GM19025 (cell line): Measurements from ENCODE around the gene AKAP7.

Source experiments
- ATAC-seq: cut with Tn5 transposase; IDR thresholded peaks from one replicate; pipeline ENCODE4 v1.9.1; 2021; ENCODE audit warnings: mild to moderate bottlenecking, low read depth, moderate library complexity; ENCODE audit not compliant: unreplicated experiment

The AKAP7 gene

DNA sequence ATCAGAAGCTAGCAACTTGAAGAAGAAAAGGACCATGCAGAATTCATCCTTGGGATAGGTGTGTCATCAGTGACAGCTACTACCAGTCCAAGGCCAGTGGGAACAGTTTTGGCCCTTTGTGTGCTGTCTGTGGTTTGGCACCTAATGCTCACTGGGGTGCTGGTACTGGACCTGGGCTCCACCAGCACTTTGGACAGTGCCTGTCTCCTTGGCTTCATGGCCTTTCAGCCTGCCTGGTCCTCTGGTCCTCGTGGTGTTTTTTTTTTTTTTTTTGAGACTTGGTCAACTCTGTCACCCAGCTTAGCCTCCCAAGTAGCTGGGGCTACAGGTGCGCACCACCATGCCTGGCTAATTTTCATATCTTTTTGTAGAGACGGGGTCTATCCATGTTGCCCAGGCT is 56.3 kb downstream of the AKAP7 start:
- no peak for ATAC-seq

DNA sequence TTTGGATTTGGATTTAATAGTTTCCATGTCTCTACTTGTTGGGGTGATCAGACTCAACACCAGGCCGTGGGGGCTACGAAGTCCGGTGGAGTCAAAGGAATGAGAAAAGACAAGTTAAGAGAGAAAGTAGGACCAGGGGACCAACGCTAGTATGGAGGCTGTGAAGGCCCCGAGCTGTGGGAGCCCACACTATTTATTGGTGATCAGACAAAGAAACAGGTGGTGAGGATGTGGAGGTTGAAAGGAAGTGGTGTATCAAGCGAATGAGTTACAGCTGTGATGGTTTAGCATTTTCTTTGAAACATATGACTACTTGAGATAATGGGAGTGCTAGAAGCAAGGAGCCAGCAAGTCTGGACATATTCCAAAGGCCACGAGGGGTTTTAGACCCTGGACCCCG is 62.4 kb downstream of the AKAP7 start:
- ATAC-seq: no peak

DNA sequence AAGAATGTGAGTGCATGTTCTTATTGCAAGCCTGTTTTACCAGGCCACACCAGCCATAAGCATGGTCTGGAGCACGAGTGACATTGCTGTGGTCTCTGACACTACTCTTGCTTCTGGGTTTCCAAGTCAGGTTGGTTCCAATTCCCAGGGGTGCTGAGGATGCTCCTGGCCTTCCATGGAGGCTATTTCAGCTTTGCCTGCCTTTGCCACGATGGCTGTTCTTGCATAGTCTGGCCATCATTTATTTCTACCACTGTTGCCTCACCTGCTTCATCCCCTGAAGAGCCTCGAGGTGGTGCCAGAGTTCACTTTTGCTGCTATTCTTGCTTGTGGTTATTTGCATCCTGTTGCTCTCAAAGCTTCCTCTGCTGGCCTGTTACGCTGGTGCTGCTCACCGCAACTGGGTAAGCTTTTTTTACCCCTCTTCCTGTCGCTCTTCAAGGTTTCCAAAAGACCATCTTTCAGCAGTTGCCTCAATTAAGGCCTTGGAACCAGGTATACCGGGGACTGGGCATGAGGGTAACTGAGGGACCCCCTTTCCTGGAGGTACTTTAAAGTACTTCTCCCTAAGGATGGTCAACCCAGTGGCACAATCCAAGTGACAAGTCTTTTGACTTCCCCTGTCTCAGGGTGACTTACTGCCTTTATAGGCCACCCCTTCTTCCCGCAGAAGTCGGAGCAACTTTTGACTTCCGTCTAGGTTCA is 64.5 kb downstream of the AKAP7 start:
- peak; percentile 100 for ATAC-seq

DNA sequence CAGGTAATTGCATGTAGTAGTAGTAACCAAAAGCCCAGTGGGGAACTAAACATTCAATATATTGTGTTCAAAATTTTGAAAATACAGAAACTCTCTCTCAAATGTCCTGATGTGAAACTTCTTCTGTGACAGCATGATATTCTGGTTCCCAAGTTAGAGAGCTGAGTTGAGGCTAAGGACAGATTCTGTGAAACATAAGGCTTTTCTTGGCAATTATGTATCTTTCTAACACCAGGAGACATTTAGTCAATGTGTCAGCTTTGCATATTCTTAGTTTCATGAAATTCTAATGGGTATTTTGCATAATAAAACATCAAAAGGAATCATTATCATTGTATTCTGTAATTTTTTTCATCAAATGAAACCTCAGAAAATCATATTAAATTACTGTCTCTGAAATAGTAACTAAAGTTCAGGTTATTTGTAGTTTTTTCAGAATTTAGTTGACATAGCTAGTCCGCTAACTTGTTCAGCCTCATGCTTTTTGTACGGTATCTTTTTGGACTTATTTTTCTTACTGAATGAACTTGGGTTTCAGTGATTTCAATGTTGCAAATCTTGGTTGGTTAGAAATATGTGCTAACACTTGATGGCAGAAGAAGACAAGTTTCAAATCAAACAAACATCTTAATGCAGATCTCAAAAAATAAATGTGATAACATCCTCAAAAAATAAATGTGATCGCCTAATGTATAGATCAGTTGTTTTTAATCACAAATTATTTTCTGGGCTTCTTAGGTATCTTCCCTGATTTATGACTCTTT is 70.4 kb downstream of the AKAP7 start:
- no peak for ATAC-seq

DNA sequence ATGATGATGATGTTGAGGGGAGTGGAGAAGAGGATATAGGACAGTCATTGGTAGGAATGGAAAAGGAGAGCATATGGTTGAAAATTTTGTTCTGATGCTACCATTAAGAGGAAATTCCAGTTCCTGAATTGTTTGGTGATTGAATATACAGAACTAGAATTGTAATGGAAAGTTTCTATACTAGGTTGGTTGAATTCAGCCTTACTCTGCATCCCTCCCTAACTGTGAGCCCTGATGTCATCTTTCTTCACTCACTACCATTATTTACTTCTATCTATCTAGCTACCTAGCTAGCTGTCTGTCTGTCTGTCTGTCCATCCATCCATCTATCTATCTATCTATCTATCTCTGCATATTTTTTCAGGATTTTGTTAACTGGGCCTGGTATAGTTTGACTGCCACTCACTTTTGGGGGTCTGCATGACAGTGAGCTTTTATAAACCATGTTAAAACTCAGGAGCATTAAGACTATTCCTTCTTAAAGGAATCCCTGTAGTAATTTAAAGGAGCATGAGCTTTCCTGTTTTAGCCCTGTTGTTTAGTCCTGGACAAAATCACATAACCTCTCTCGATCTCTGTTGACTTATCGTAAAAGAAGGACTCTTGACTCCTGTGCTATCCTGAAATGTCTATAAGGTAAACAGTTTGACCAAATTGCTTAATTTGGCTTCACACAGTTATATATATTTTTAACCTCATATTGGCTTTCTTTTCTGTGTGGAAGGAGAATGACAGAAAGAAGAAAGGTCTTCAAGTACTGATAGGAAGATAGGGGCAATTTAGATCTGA is 71.4 kb downstream of the AKAP7 start:
- no peak for ATAC-seq

DNA sequence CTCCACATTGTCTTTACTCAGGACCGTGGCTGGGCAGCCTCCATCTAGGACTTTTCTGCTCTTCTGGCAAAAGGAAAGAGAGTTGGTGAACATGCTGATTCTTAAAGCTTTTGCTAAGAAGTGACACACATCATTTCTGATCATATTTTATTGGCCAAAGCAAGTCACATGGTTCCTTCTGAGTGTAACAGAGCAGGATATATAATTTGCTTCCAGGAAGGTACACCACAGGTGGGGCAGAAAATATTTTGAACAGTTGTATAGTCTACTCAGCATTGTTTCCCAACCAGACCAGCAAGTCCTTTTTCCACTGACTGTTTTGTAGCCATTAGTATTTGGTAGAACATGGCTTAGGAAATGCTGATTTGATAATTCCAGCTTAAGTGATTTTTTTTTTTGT is 73.5 kb downstream of the AKAP7 start:
- no peak for ATAC-seq

DNA sequence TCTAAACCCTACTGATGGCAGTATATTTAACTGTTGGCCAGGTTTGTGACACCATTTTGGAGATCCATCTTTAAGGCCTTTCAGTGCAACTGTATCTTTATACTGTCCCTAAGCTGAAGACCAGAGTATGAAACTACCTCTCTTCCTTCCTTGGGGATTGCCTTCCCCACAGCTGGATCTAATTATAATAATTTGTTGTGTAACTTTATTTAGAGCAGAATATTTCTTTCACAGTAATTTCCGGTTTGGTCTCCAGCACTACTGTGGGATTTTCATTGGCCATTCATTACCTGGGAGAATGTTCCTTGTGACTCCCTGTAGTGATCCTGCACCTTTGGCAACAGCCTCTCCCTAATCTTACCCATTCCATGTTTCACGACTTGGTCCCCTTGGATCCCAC is 75.2 kb downstream of the AKAP7 start:
- no peak for ATAC-seq

DNA sequence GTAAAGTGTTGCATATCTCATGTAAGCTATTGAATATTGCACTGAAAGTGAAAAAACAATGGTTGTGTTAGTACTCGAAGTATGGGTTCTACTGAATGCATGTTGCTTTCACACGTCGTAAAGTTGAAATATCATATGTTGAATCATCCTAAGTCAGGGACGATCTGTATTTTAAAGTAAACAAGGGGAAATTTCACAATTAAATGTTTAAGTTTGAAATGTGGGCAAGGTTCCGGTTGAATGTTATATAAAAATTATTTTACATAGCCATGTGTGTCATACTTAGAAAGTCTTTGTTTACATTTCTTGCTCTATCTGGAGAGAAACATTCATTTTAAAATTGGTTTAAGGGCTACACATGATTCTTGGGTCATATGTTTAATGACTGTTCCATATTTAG is 76.8 kb downstream of the AKAP7 start:
- ATAC-seq: no peak

DNA sequence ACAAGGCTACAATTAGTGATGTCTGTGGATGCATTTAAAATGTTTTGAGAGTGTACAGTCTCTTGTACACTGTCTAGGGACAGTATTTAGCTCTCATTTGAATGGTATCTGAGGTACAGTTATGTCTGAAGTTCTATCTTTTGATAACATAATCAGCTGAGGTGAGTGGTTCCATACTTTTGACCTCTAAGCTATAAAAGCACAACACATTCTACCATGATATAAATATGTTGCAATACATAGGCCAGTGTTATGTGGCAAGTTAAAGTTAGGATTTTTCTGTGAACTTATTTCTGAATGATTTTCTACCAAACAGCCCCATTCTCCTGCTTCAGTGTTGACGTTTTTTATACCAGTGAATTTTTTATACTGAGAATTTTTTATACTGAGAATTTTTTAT is 77.6 kb downstream of the AKAP7 start:
- ATAC-seq: no peak

DNA sequence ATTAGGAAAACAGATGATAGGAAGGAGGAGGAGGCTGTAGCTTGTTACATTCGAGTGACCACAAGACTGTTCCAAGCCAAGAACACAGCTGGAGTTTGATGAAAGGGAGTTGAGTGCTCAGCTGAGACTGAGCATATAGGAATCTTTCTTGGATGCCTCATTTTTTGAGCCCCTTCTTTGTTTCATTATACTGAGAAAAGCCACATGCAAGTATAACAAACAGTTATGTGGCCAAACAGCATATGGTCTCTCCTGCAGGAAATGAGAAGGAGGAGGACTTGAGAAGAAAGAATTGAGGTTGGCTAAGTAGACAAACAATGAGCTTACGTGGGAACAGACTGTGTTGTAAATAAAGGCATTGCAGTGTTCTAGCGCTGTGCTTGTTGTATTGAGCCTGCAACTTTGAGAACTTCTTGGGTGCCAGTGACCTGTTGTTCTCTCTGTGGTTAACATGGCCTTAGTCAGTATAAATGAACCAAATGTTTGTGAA is 78.3 kb downstream of the AKAP7 start:
- ATAC-seq: no peak

DNA sequence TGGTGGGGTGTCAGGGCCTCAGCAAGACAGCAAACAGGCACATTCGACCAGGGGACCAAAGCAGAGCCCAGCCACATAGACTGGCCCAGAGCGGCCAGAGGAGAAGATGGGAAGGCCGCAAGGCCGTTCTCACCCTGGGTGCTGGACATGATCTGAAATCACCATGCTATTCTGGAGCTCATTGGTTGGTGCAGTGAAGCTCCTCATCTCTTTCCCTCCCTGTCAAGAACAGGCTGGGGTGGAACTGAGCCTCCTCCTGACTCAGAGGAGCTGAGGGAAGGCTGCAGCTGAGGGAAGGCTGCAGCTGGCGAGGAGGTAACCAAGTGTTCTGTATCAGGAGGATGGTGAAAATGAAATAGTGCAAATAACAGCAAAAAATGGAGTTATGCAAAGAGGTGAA is 80.0 kb downstream of the AKAP7 start:
- no peak for ATAC-seq

DNA sequence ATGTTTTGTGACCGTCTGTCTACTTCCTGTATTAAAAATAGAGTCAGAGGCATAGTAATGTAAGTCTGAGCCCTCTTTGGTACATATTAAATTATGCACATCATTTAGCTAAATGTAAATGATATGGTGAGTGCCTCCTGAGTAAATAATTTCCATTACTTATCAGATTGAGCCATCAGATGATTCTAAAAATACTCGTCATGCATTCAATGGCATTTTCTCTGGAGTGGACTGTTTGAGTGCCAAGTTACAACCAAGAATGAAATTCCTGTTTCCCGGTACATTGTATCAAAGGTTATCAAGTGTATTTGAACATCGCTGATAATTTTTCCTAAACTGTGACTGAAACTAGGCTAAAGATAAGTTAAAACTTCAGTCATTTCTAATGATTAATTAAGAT is 81.0 kb downstream of the AKAP7 start:
- ATAC-seq: no peak

DNA sequence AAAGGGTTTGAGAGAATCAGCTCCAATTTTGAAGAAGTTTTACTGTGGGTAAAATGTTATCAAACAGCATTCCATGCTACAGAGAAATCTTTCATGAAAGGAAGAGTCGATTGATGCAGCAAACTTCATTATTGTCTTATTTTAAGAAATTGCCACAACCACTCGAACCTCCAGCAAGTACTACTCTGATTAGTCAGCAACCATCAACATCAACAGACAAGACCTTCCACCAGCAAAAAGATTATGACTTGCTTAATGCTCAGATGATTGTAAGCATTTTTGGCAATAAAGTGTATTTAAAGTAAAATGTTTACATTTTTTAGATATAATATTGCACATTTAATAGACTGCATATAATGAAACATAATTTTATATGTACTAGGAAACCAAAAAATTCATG is 87.5 kb downstream of the AKAP7 start:
- ATAC-seq: no peak

DNA sequence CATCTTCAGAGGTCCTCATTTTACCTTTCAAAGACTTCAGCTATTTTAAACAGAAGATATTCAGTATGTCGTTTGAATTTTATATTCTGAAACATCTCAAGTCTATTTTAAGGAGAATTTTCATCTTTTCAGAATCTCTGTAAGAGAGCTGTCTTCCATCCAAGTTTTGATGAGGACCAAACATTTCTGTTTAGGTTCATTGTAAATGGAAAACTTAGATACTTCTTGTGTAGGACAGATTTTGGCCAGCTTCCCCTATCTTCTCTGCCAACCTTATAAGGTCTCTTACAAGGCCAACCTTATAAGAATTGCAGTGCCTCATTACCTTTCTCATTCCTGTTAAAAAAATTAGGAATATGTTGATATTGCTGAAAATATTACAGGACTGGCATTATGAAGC is 88.1 kb downstream of the AKAP7 start:
- ATAC-seq: no peak

DNA sequence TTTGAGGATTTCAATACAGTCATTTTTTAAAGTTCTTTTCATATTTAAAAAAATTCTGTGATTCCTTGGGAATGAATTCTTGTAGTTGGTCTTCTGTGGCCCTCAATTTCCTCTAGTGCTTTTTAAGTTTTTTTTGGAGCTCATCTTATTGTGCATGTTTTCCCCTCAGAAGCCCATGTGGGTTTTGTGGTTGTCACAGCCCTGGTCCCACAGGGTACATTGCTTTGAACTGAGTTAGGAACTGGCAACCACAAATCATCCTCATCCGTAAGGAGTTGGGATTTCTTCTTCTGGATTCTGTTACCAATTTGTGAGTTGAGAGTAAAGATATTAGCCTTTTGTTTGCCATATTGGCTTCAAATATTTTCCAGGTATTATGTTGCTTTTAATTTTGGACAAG is 89.9 kb downstream of the AKAP7 start:
- no peak for ATAC-seq

DNA sequence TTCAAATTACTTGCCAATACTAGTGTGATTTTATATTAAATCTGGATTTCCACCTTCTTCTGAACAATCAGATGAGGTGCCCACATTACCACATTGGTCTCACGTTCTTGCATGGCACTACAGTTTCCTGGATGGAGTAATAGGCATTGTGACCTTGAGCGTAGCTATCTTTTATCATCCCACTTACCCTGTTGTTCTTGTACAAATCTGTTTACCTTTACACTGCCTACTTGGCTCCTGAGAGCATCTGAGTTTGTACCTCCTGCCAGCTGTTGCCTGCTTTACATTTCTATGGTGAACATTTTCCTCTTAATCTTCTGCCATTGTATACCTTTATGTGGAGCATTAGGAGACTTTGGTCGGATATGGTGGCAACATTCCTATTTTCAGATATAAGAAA is 90.7 kb downstream of the AKAP7 start:
- ATAC-seq: no peak

DNA sequence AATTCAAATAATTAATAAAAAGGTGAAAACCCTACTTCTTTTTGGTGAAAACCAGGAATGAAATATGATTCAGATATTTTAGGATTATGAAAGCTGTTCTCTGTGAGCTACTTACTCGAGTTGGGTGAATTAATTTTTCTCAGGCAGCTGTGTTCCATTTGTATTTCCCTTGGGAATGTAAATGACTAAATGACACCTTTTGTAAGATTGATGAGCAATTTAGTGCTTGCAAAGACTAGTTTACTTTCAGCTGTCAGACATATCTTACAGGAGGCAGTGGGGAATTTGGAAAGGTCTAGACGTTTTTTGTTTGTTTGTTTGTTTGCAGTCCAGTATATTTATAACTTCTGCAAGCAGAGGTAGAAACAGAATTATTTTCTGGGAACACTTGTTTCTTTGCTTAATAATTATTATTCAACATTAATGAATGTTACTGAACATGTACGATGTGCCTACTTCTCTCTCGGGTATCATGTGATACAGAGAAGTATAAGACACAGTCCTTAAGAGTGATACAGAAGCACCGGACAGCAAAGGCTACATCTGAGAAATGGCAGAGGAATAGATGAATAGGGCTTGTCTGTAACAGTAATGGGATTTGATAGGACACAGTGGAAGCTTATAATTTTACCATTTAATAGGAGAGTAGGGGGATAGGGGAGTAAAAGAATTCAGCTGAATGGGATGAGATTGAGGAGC is 91.3 kb downstream of the AKAP7 start:
- ATAC-seq: no peak

DNA sequence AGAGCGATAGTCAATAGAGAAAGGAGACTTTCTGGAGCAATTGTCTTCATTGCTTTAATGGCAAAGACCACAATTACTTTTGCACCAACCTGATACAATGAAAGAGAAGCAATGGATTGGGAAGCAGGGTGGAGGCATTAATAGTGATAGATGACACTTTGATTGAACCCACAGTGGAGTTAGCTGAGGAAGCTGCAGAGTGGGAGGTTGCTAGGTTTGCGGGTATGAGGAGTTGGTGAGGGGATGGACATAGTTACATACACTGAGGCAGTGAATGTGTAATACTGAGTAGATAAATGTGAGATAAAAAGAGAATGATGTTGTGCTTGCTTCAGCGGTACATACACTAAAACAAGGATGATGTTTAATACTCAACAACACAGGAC is 91.9 kb downstream of the AKAP7 start:
- ATAC-seq: no peak

DNA sequence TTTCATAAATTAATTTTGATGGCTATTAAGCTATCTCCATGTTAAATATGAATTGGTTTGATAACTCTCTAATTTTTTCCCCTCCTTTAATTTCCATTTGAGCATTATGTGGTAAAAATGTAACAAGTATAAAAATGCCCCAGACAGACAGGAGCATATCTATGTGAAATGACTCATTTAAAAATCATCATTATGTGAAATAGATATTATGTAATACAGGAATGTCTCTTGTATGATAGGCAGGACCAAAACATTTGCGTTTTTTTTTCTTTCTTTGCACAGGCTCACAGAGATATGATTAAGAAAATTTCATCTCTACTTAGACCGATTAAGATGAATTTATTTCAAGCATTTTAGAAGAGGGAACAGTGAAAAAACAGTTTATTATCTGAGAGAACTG is 95.8 kb downstream of the AKAP7 start:
- no peak for ATAC-seq

DNA sequence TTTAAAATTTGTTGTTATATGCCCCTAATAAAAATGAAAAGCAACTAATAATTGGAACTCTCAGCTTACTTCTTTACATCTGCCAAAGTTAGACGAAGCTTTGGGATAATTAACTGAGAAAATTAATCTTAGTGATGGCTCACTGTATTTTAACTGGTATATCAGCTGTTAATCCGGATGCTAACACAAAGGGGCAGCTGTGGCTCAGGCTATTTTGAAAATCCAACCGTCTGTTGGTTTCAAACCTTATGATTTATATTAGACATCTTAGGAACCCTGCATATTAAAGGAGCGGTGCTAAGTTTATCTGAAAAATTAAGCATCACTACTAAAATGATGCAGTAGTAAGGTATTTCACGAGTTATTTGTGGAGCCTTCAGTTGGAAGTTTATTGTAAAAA is 96.6 kb downstream of the AKAP7 start:
- ATAC-seq: no peak

DNA sequence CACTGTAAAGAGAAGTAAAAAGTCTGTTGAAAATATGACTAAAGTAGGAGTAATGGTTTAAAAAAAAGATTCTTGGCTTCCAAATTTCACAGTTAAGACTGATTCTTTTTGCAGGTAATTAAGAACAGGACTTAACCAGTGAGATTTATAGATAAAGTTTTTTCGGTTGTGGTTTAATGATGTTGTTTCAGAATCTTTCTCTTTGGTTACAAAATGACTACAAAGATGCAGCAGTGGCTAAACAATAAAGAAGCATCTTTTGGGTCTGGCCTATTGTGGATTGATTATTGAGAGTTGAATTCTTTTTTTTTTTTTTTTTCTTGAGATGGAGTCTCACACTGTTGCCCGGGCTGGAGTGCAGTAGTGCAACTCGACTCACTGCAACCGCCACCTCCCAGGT is 109.7 kb downstream of the AKAP7 start:
- ATAC-seq: no peak
